HG03135 (cell line): ENCODE data around the gene EIF4G3.
"Not testable (repeated sequence)": the region's sequence is repeated elsewhere in the genome, so short reads cannot be mapped to it uniquely, and the experiment has no call there.

Experiments
- ATAC-seq: cut with Tn5 transposase; IDR thresholded peaks from one replicate; pipeline ENCODE4 v1.9.1; 2021; ENCODE audit warnings: mild to moderate bottlenecking, moderate library complexity; ENCODE audit not compliant: unreplicated experiment

Gene EIF4G3

DNA sequence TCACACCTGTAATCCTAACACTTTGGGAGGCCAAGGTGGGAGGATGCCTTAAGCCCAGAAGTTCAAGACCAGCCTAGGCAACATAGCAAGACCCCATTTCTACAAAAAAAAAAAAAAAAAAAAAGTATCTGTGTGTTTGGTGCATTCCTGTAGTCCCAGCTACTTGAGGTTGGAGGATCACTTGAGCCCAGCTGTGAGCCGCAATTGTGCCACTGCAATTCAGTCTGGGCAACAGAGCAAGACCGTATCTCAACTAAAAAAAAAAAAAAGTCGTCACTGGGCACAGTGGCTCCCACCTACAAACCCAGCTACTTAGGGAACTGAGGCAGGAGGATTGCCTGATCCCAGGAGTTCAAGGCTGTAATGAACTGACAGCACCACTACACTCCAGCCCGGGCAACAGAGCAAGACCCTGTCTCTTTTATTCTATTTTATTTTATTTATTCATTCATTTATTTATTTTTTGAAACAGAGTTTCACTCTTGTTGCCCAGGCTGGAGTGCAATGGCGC is 8.6 kb upstream of the EIF4G3 start:
- ATAC-seq = no peak

DNA sequence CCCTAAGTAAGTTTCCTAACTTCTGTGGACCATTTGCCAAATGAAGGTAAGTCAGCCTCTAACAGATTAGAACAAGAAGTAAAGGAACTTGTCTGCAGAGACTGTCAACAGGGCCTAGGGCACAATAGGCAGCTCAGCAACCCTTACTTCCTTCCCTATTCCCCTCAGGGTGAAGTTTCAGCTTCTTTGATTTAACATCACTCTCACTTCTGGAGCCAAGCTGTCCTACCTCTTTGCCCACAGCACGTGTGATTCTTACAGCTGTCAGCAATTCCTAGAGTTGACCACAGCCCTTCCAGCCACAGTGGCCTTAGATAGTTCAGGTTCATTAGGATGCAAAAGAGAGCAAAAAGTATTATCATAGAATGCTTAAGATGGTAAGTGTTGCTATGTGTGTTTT is 7.6 kb upstream of the EIF4G3 start:
- ATAC-seq = no peak

DNA sequence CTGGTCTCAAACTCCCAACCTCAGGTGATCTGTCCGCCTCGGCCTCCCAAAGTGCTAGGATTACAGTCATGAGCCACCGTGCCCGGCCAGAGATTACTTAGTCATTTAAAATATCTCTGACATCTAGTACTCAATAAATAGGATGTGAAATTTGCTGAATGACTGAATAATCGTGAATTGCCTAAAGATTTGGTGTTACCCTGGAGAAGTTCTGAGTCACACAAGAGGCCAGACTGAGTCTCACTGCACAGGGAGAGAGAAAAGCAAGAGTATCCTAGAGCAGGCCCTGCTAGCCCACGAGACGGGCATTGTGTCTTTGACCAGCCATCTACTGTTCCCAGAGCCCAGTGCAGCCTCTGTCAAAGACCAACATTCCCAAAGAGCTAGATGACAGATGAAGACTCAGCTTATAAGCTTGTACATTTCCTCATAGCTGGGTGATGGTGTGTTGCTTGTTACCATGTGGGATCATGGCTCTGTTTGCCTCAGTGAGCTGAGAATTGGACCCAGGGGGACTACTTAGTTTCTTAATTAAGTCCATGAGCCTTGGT is 5.6 kb upstream of the EIF4G3 start:
- ATAC-seq = no peak

DNA sequence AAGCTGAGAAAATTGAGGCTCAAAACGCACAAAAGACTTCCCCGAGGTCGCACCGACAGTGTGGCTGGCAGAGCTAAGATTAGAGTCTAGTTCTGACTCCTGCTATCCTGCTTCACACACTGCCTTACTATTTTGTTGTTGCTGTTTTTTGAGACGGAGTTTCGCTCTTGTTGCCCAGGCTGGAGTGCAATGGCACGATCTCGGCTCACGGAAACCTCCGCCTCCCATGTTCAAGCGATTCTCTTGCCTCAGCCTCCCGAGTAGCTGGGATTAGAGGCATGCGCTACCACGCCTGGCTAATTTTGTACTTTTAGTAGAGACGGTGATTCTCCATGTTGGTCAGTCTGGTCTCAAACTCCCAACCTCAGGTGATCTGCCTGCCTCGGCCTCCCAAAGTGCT is 1.6 kb upstream of the EIF4G3 start:
- ATAC-seq = not testable (repeated sequence)

DNA sequence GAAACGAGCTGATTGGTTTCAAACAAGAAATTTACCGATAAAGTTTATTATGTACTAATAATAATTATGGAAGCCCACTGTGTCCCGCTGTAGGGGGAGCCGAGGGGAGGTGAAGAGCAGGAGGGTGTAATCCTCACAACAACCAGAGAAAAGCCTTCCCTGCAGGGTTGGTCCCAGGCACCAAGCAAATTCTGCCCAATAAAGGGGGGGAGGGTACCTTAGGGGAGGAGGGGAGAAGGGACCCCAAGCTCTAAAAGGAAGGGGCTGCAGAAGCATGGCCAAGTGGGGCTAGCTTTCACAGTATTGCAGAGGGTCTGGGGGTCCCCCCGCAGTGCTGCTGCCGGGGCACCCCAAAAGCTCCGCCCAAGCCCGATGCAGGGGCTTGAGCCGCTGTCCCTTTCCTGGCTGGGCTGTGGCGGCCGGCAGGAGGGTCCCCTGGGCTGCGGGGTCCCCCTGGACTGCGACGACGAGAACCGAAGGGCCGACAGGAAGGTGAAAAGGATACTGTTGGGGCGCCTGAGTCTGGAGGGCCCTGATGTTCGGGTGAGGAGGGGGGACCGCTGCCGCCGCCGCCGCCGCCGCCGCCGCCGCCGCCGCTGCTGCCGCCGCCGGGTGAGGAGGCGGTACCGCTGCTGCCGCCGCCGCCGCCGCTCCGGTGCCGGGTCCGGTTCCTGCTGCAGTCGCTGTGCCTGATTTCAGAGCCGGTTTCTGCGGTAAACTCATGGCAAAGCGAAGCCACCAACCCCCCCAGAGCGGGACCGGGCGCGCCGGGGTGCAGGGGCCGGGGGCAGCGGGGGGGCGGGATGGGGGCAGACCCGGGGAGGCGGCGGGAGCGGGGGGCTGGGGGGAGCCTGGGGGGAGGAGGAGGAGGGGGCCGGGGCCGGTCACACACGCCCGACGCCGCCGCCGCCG is 771 bp downstream of the EIF4G3 start:
- ATAC-seq = peak; percentile 26

DNA sequence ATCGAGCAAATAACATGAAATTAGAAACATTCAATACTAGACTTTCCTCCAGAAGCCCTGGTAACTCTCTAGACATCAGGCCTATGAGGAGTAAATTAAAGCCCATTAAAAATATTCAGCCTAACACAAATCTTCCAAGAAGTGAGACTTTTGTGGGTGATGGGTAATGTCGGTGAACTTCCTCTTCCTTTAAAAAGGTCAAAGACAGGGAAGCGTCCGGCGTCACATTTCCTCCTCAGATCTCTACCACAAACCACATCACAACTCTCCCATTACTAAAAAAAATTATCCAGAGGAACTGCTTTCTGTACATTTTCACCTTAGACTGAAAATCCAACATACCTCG is 1.4 kb downstream of the EIF4G3 start:
- ATAC-seq = no peak

DNA sequence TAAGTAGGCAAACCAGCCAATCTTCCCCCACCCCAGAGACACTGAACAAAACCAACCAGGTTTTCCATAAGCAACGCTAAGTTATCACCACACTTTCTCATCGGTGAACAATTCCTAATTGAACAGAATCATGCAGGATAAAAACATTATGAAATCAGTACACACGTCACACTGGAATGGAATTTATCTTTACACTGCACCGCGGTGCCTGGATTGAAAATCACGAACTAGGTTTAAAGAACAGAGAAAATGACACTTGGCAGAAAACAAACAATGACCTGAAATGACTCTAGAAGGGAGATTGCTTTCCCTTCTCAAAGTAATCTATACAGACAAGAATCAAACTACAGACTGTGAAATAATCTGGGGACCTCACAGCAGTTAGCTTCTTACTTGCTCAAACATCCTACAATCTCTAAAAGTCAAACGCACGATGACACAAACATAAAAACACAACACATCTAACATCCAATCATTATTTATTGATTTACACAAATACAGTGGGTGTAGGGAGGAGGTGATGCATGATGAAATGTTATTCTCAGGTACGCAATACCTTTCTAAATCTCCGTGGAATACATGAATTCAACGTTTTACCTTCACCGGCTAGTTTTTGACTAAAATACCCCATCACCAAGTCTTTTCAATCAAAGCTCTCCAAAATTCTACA is 1.9 kb downstream of the EIF4G3 start:
- no peak for ATAC-seq

DNA sequence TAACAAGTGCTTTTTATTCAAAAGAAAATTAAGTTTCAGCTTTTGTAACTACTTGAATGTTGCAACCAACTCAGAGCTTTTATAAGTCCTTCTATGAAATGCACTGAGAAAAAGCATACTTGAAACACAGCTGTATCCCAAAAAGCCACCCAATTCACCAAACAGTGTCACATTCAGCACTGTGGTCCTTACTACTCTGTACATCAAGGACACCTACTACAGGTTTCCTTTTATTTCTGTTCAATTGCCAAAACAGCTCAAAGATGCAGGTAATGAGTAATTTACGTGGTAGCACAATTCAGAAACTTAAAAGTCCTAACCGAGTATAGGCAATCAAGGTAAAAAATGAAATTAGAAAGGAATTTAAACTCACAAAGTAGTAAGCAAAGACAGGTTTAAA is 2.5 kb downstream of the EIF4G3 start:
- no peak for ATAC-seq

DNA sequence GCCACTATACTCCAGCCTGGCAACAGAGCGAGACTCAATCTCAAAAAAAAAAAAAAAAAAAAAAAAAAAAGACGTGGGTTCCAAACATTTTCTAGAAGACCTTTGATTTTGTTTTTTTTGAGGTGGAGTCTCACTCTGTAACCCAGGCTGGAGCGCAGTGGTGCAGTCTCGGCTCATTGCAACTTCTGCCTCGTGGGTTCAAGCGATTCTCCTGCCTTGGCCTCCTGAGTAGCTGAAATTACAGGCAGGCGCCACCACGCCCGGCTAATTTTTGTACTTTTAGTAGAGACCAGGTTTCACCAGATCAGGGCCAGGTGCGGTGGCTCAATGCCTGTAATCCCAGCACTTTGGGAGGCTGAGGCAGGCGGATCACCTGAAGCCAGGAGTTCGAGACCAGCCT is 3.6 kb downstream of the EIF4G3 start:
- ATAC-seq = not testable (repeated sequence)

DNA sequence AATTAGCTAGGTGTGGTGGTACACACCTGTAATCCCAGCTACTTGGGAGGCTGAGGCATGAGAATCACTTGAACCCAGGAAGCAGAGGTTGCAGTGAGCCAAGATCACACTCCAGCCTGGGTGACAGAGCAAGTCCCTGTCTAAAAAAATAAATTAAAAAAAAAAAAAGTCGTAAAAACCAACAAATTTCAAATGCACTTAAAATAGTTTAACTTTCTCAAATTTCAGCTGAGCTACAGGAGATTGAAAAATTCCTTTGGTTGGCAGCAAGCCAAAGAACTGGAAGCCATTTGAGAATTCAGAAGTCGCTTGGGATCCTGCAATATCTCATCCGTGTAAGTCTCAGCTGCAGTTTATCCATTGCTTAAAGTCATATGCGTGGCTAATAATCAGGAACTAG is 5.9 kb downstream of the EIF4G3 start:
- not testable (repeated sequence) for ATAC-seq

DNA sequence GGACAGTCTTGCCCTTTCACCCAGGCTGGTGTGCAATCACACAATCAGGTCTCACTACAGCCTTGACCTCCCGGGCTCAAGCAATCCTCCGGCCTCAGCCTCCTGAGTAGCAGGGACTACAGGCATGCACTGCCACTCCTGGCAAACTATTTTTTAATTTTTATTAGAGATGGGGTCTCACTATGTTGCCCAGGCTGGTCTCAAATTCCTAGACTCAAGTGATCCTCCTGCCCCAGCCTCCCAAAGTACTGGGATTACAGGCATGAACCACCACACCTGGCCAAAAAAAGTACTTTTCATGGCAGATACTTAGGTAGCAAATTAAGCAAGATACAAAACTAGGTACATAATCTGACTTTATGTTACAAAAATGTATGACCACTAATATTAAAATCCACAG is 8.3 kb downstream of the EIF4G3 start:
- ATAC-seq = no peak

DNA sequence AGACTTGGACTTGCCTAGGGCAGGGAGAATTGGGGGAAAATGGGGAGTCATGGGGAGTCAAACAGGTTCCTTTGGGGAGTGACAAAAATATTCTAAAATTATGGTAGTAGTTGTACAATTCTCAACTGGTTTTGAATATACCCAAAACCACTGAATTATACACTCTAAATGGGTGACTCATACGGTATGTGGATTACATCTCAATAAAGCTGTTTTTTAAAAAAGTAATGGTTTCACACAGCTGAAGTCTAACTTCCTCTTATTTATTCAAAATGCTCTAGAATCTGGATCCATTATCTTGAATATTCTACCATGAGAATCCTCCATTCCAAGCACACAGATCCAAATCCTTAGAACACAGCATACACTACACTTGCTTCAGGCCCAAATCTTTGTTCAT is 11.1 kb downstream of the EIF4G3 start:
- no peak for ATAC-seq

DNA sequence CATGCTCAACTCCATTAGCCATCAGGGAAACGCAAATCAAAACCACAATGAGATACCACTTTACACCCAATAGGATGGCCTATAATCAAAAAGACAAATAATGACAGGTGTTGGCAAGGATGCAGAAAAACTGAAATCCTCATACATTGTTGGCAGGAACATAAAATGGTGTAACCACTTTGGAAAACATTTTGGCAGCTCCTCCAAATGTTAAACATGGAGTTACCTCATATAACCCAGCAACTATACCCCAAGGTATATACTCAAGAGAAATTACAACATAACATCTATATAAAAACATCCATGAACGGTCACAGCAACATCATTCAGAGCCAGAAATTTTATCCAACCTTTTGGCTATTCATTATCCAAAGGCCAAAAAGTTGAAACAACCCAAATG is 11.6 kb downstream of the EIF4G3 start:
- no peak for ATAC-seq

DNA sequence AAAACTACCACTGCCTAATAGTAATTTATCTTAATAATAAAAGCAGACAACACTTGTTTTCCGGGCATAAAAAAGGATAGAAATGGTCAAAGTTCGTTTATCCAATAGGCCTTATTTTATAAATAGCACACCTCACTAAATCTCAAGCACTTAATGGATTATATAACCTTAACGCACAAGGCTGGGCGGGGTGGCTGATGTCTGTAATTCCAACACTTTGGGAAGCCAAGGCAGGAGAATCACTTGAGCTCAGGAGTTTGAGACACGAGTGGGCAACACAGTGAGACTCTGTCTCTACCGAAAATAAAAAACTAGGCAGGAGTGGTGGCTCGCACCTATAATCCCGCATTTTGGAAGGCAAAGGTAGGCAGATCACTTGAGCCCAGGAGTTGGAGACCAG is 12.4 kb downstream of the EIF4G3 start:
- ATAC-seq = no peak

DNA sequence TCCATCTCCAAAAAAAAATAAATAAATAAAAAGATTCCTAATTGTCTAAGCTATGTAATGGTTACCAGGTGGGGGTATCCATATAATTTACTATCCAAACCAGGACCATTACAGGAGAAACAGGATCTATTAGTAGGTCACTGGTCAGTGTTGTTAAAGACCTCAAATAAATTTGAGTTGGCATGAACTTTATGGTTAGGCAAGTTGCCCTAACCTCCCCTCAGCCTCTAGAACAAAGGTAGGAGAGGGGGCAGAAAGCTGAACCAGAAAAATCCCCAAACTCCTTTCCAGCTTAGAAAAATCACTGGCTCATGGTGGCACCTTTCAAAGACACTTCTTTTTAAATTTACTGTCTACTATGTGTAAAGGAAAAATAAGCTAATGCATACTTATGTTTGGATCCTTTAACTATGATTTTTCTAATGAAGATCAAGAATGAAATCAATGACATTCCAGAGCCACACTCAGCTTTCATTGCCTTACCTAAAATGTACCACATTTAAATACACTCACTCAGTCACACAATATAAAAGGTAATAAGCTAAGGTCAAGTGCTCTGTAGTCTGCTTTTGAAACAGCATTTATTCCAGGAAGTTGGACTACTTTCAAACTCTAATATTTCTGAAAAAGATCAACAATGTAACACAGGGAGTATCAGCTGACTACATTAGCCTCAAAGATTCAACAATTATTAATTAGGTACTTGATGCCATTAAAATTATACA is 13.8 kb downstream of the EIF4G3 start:
- ATAC-seq = no peak

DNA sequence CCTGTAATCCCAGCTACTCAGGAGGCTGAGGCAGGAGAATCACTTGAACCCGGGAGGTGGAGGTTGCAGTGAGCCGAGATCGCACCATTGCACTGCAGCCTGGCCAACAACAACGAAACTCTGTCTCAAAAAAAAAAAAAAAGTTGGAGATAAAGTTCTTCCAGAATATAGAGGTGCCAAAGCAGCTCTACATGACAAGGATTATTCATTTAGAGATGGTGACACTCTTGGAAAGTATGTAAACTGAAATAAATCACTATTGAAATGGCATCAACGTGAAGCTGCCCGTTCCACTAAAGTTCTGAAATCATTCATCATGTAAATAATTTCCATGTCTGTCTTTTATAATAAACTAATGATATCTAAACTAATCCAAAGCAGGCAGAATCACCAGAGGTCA is 14.9 kb downstream of the EIF4G3 start:
- ATAC-seq = no peak

DNA sequence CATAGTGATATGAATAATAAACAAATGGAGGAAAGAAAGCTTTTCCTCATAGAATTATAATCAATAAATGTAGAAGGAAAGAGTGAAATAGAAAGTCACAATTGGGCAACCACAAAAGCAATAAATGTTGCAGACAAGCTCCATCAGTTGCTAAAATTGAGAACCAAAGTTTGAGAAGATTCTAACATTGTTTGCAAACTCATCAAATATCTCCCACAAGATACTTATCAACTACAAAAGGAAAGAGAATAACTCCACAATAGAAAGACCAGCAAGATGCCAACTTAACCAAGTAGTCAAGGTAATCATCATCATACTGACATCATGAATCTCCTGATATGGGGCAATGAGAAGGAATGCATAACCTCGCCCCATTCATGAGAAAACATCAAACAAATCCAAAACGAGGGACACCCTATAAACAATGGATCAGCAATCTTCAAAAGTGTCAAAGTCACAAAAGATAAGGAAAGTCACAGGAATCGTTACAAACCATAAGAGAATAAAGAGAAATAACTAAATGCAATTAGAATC is 16.4 kb downstream of the EIF4G3 start:
- no peak for ATAC-seq

DNA sequence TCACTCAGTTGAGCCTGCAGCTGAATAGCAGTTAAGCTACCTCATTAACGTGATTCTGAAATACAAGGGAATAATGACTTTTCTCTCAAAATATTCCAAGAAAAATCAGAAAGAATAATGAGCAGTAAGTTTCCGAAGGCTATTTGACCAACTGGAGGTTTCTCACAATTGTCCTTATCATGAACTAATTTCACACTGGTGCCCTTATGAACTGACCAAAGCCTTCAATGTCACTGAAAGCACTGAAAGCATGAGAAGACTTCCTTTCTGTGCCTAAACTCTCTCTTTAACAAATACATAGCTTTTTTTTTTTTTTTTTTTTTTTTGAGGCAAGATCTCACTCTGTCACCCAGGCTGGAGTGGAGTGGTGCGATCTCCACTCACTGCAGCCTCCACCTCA is 18.8 kb downstream of the EIF4G3 start:
- no peak for ATAC-seq

DNA sequence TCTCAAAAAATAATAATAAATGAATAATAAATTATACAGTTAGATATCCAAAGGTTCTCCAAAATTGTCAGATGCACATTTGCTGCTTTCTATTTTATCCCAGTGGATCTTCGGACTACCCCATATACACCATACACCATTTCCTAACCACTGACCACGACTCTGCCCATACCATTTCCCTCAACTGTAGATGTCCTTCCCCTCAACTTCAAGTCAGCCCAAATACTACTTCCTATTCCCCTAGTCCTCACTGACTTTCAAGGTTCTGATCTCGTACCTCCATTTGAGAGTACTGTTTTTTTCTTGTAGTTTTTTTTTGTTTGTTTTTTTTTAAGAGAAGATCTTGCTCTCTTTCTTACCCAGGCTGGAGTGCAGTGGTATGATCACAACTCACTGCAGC is 19.6 kb downstream of the EIF4G3 start:
- ATAC-seq = no peak

DNA sequence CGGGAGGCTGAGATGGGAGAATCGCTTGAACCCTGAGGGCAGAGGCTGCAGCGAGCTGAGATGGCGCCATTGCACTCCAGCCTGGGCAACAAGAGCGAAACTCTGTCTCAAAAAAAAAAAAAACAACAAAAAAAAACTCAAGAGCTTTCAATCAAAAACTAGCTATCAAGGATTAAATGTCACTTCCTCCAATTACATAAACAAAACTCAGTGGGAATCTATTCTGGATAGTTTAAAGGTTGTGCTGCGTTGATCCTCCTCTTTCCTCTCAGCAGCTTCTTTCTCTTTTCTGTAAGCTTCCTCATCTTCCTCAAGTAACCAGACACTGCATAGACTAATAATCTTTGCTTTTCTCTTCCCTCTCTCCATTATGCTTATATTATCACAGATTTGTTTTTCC is 20.7 kb downstream of the EIF4G3 start:
- ATAC-seq = no peak

DNA sequence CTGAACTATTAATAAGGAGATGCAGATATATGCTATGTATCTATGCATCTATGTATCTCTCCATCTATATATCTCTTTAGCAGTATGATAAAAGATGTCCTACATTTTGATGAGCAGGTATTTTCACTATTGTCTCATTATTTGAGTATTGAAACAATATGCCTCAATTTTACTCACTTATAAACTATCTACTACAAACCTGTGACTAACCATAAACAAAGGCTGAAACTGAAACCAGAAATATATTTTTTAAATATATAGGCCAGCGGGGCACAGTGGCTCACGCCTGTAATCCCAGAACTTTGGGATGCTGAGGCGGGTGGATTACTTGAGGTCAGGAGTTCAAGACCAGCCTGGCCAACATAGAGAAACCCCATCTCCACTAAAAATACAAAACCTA is 22.0 kb downstream of the EIF4G3 start:
- ATAC-seq = no peak
